Adrenal gland (tissue), 5 donors: ENCODE measurements around the gene COL2A1.

Experiments
- CTCF ChIP-seq, 6 experiments: fragments of 450-650 bp in 4 of 6; fragments of 200-600 bp in 2 of 6; sonication (generic) in 1 of 6; IDR thresholded peaks; 1 replicate in 5 of 6; 2 replicates in 1 of 6; pipeline versions ENCODE4 v1.5.1 to v1.8.0; 2016 to 2021; ENCODE audit warnings: antibody characterized with exemption in 6 of 6, mild to moderate bottlenecking in 2 of 6, moderate library complexity in 1 of 6
- POLR2A ChIP-seq, 2 donors: fragments of 450-650 bp; IDR thresholded peaks; one replicate each; pipeline ENCODE4 v1.6.1; 2017; ENCODE audit warnings: antibody characterized with exemption in 2 of 2, mild to moderate bottlenecking in 2 of 2, moderate library complexity in 1 of 2
- donor health status: DM: no; HTN: no; CAD: no.

GRCh38 chr12:48007206-48007605, 2.9 kb upstream of the COL2A1 start:
- TF ChIP-seq CTCF (IDR thresholded peaks at IDR 0.05), result no peak
- TF ChIP-seq POLR2A (IDR thresholded peaks at IDR 0.05), result no peak
